SK-N-MC (cell line): ENCODE measurements around the gene SH2D1B.

ENCODE experiments used
- EZH2 ChIP-seq: fragments of 200-600 bp; sonication (generic); IDR thresholded peaks from one replicate; pipeline ENCODE4 v1.6.1; 2017; ENCODE audit warnings: antibody characterized with exemption
- POLR2AphosphoS5 ChIP-seq: IDR thresholded peaks from 2 replicates; pipeline ENCODE4 v1.6.1; 2012; ENCODE audit warnings: mild to moderate bottlenecking, low read depth, low read length, borderline replicate concordance

- TF ChIP-seq EZH2 = no peak
- no peak for TF ChIP-seq POLR2AphosphoS5
Observed at GRCh38 chr1:162376691-162377090, 35.2 kb downstream of the SH2D1B start, which contains the start of gene SPATA46.
